Esophagus muscularis mucosa (tissue), 4 donors: ENCODE results near the gene TP53. TPM values are rescaled to one million over a fixed set of nuclear protein-coding genes. Genes with fewer than 3 reads are reported as not detected.

Source experiments
- DNase-seq: peaks from one replicate; pipeline ENCODE4 v3.0.0-alpha.2; 2017; ENCODE audit errors: extremely low spot score
- H3K27ac ChIP-seq, 4 donors: fragments of 200-600 bp; sonication (generic); replicated peaks in 1 of 4; 1 replicate in 3 of 4; 2 replicates in 1 of 4; pipeline ENCODE4 v1.5.1; 2016 to 2019; ENCODE audit warnings: mild to moderate bottlenecking in 1 of 4
- H3K27me3 ChIP-seq, 4 donors: fragments of 200-600 bp; sonication (generic); one replicate each; pipeline versions ENCODE4 v1.5.1 to v1.6.0; 2016 to 2019
- H3K36me3 ChIP-seq, 4 donors: fragments of 200-600 bp; sonication (generic); one replicate each; pipeline ENCODE4 v1.5.1; 2016 to 2019
- H3K4me1 ChIP-seq, 4 donors: fragments of 200-600 bp; sonication (generic); one replicate each; pipeline ENCODE4 v1.5.1; 2016 to 2019
- H3K4me3 ChIP-seq, 4 donors: fragments of 200-600 bp; sonication (generic); 1 replicate in 2 of 4; 2 replicates in 2 of 4; pipeline ENCODE4 v1.5.1; 2016 to 2019; ENCODE audit warnings: mild to moderate bottlenecking in 4 of 4, moderate library complexity in 1 of 4
- H3K9me3 ChIP-seq, 4 donors: fragments of 200-600 bp; sonication (generic); 1 replicate in 3 of 4; 2 replicates in 1 of 4; pipeline ENCODE4 v1.5.1; 2016 to 2019
- EP300 ChIP-seq: sonication (generic); formaldehyde crosslinking; IDR thresholded peaks from one replicate; pipeline ENCODE4 v1.6.1; 2017; ENCODE audit warnings: antibody characterized with exemption
- POLR2A ChIP-seq: fragments of 450-650 bp; IDR thresholded peaks from one replicate; pipeline ENCODE4 v1.6.1; 2017; ENCODE audit warnings: antibody characterized with exemption, moderate library complexity, mild to moderate bottlenecking, low read depth
- POLR2AphosphoS5 ChIP-seq, 2 donors: sonication (generic); formaldehyde crosslinking; IDR thresholded peaks; one replicate each; pipeline ENCODE4 v1.6.1; 2017; ENCODE audit warnings: antibody characterized with exemption in 2 of 2
- WGBS: methylation state at CpG from one replicate; pipeline ENCODE4 v1.1.5; 2018; 5-methylcytosine and 5-hydroxymethylcytosine counted together
- intact Hi-C: fragments of 100-400 bp; cut with DNase I; formaldehyde crosslinking; loops from one replicate; pipeline ENCODE4 v1.15.1; 2023
- total RNA-seq, 4 donors: library from RNA; depleted of rRNA; stranded (reverse); fragments of >200 nt; gene quantifications; one replicate each; pipeline versions ENCODE4 v1.1.0 to v1.2.1, GENCODE V29; 2016
- TF ChIP-seq, protein P1 (sequence below), 3 experiments: fragments of 200-600 bp in 2 of 3; fragments of 450-650 bp in 1 of 3; sonication (generic) in 2 of 3; IDR thresholded peaks; one replicate each; pipeline ENCODE4 v1.5.1; 2017 to 2019; ENCODE audit warnings: antibody characterized with exemption in 3 of 3, mild to moderate bottlenecking in 2 of 3, moderate library complexity in 1 of 3

Gene TP53
- total RNA-seq, 4 donors from 2014 or later, result 14.9 to 18.3 (median 16.1) TPM

DNA sequence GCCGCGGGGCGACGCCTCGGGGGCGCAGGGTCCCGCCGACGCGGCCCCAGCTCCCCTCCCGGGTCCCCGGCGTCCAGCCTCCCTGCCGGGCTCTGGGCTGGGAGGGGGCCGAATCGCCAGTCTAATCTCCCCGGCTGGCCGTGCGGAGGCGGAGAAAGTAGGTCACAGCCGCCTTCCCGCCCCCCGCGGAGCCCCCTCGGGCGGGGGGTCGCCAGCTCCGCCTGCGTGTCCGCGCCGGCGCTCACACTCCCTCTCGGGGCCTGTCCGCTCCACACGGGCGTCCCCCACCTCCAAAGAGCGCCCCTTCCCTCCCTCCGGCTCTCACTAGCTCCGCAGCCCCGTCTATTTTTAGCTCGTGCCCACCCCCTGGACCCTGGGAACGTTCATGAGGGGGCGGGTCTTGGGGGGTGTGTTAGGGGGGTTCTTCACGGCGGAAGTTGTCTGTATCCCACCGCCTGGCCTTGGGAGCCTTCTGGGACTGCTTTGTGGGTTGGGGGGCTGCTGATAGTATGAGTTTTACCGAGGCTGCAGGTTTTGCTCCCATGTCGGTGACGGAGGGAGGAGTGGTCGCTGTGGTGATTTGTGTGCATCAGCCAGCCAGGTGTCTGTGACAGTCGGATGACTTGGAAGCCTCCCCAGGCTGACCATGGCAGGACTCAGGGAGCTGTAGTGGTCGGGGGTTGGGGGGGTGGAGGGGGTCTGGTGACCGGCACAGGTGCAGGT, 35.5 kb downstream of the TP53 start:
- H3K27me3 ChIP-seq, result peaks cover 0 to 39% (median 24%) of the 10 kb centered on the region in 4 donors
- no peaks in the 10 kb centered on the region for H3K9me3 ChIP-seq
- 15% methylated on average over 12 of the region's 54 CpGs for WGBS
- H3K4me3 ChIP-seq, result peak overlapping the region; percentile 55 to 63 (median 58)
- H3K36me3 ChIP-seq, result no peaks in the 10 kb centered on the region
- no peak for DNase-seq
- peak overlapping the region; percentile 52 to 72 (median 66) for H3K27ac ChIP-seq
- intact Hi-C loops, result no loop called here
- TF ChIP-seq EP300, result no peak
- TF ChIP-seq, protein P1, sequence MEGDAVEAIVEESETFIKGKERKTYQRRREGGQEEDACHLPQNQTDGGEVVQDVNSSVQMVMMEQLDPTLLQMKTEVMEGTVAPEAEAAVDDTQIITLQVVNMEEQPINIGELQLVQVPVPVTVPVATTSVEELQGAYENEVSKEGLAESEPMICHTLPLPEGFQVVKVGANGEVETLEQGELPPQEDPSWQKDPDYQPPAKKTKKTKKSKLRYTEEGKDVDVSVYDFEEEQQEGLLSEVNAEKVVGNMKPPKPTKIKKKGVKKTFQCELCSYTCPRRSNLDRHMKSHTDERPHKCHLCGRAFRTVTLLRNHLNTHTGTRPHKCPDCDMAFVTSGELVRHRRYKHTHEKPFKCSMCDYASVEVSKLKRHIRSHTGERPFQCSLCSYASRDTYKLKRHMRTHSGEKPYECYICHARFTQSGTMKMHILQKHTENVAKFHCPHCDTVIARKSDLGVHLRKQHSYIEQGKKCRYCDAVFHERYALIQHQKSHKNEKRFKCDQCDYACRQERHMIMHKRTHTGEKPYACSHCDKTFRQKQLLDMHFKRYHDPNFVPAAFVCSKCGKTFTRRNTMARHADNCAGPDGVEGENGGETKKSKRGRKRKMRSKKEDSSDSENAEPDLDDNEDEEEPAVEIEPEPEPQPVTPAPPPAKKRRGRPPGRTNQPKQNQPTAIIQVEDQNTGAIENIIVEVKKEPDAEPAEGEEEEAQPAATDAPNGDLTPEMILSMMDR (IDR thresholded peaks at IDR 0.05), result no peak
- TF ChIP-seq POLR2AphosphoS5 (IDR thresholded peaks at IDR 0.05), result no peak
- TF ChIP-seq POLR2A, result no peak
- H3K4me1 ChIP-seq, result peaks cover 23 to 34% (median 31%) of the 10 kb centered on the region in 4 donors

DNA sequence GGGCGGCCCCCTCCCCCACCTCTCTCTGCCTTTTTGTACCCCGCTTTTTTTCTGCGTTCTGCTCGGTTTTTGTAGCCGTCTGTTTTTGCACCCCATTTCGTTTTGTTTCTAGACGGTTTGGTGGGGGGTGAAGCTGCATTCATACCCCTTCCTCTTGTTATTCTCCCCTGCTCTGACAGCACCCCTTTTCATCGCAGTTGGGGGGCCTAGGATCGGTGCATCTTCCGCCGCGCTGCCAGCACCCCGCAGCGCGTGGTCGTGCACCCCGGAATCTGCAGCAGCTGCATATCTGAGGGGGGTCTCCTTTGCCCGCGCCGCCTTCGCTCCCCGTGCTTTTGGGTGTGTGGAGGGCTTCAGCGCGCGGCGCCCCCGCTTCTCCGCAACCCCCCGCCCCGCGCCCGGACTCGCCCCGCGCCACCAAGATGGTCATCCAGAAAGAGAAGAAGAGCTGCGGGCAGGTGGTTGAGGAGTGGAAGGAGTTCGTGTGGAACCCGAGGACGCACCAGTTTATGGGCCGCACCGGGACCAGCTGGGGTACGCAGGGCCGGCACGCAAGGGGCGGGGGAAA, 36.1 kb downstream of the TP53 start:
- peak overlapping the region; percentile 52 to 72 (median 66) for H3K27ac ChIP-seq
- TF ChIP-seq EP300 (no peak), POLR2AphosphoS5 (IDR thresholded peaks at IDR 0.05) (no peak), POLR2A (no peak)
- TF ChIP-seq, protein P1 (IDR thresholded peaks at IDR 0.05), result no peak

DNA sequence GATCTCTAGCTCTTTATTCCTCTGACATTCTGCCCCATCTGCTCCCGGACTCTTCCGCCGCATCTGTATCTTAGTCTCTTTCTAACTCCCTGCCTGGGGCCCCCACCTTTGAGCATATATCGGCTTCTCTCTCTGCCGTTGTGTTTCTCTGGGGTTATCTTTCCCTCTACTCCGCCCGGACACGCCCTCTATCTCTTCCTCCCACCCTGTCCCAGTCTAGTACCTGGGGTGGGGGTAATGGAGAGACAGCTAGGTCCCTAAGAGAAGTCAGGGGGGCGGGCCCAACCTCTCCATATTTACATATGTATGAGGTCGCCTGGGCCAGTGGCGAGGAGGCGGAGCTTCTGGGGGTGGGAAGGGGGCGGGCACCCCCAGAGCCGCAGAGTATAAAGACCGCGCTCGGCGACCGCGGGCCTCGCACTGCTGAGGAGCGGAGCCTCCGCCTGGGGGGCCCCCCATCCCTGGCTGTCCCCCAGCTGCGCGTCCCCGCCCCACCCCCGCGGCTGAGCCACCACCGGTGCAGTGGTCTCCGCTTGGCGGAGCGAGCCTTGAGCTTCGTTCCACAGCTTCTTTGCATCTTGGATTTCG, 36.7 kb downstream of the TP53 start, which contains the start of gene ATP1B2:
Gene ATP1B2 (plus strand): TSS at position 418 of the 588 bp plus-strand sequence. CDS start 593 bp downstream, outside the sequence.
- Histone ChIP-seq H3K27ac (peak within 1 kb of the TSS; percentile 52 to 72 (median 66)), H3K36me3 (no peaks in the 10 kb centered on the region), H3K9me3 (no peaks in the 10 kb centered on the region), H3K27me3 (peaks cover 0 to 39% (median 24%) of the 10 kb centered on the region in 4 donors), H3K4me3 (peak within 1 kb of the TSS; percentile 55 to 63 (median 58)), H3K4me1 (peaks cover 19 to 27% (median 25%) of the 10 kb centered on the region in 4 donors)
- DNase-seq, result no peak
- TF ChIP-seq EP300, result no peak
- TF ChIP-seq, protein P1 (IDR thresholded peaks at IDR 0.05), result no peak
- TF ChIP-seq POLR2AphosphoS5 (IDR thresholded peaks at IDR 0.05), result no peak
- no peak for TF ChIP-seq POLR2A
- 4% methylated on average over 14 of the region's 34 CpGs for WGBS
- intact Hi-C loops, result no loop called here

More for the DNA sequence above, 36.1 kb downstream of the TP53 start:
- WGBS, result 1% methylated on average over 19 of the region's 45 CpGs
- Histone ChIP-seq H3K4me1 (peaks cover 19 to 28% (median 26%) of the 10 kb centered on the region in 4 donors), H3K36me3 (no peaks in the 10 kb centered on the region), H3K27me3 (peaks cover 0 to 39% (median 24%) of the 10 kb centered on the region in 4 donors), H3K9me3 (no peaks in the 10 kb centered on the region), H3K4me3 (peak overlapping the region; percentile 55 to 63 (median 58))
- no peak for DNase-seq
- intact Hi-C loops, result no loop called here

DNA sequence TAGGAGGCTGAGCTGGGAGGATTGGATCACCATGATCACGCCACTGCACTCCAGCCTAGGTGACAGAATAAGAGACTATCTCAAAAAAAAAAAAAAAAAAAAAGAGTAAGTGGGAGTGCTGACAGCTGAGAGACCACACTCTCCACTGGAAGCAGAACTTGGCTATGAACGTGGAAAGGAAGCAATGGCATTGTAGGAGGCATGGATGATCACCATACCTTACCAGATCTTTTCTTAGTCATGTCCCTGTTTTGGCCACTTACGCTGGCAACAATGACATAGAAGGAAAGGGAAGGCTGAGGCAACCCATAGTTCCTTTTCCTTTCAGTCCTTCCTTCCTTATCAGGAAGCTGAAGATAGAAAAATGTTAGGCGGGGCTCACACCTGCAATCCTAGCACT, 40.3 kb downstream of the TP53 start:
- WGBS, result 61% methylated on average over 4 of the region's 4 CpGs
- H3K4me3 ChIP-seq, result no peak overlapping the region
- peaks cover 0 to 43% (median 24%) of the 10 kb centered on the region in 4 donors for H3K27me3 ChIP-seq

More for the DNA sequence above, 40.3 kb downstream of the TP53 start:
- H3K9me3 ChIP-seq, result no peaks in the 10 kb centered on the region
- DNase-seq, result no peak
- H3K27ac ChIP-seq, result no peak overlapping the region
- intact Hi-C loops, result no loop called here
- no peaks in the 10 kb centered on the region for H3K36me3 ChIP-seq
- TF ChIP-seq EP300, result no peak
- no peak for TF ChIP-seq POLR2AphosphoS5 (IDR thresholded peaks at IDR 0.05)
- no peak for TF ChIP-seq POLR2A
- TF ChIP-seq, protein P1 (IDR thresholded peaks at IDR 0.05), result no peak
- H3K4me1 ChIP-seq, result peaks cover 19 to 24% (median 22%) of the 10 kb centered on the region in 4 donors
